ENCODE data around the gene SLC4A4. TPM values are rescaled to one million over a fixed set of nuclear protein-coding genes. Genes with fewer than 3 reads are reported as not detected.

Gene SLC4A4
- total RNA-seq, 2 donors from 2014 or later = 99.0 to 124 TPM

DNA sequence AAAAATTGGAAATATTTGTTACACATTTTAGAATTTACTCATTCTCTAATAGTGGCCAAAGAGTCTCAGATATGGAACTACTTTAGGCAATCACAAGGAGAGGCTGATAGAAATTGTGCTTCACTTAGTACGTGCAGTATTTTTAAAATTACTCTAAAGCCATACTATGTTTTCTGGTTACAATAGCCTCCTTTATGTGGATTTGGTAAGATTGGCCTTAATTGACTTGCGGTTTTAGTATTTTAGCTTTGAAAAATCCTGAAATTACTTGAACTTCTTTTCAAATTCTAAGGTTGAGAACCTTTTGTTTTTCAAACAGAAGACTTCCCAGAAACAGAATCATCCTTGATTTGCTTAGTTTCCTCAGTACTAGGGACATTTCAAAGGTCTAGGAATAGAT, 215.2 kb downstream of the SLC4A4 start:
- Histone ChIP-seq H3K9ac (ENCODE audit: low read depth in 2 of 2, low read length in 2 of 2) (no peak overlapping the region), H3K27ac (no peak overlapping the region), H3K27me3 (no peaks in the 10 kb centered on the region), H3K36me3 (no peaks in the 10 kb centered on the region), H3K9me3 (no peaks in the 10 kb centered on the region), H3K4me1 (peaks cover 9% of the 10 kb centered on the region), H3K4me3 (no peak overlapping the region)
- no peak for DNase-seq
- intact Hi-C loops (cut with DNase I) = no loop called here
- TF ChIP-seq, protein P1, sequence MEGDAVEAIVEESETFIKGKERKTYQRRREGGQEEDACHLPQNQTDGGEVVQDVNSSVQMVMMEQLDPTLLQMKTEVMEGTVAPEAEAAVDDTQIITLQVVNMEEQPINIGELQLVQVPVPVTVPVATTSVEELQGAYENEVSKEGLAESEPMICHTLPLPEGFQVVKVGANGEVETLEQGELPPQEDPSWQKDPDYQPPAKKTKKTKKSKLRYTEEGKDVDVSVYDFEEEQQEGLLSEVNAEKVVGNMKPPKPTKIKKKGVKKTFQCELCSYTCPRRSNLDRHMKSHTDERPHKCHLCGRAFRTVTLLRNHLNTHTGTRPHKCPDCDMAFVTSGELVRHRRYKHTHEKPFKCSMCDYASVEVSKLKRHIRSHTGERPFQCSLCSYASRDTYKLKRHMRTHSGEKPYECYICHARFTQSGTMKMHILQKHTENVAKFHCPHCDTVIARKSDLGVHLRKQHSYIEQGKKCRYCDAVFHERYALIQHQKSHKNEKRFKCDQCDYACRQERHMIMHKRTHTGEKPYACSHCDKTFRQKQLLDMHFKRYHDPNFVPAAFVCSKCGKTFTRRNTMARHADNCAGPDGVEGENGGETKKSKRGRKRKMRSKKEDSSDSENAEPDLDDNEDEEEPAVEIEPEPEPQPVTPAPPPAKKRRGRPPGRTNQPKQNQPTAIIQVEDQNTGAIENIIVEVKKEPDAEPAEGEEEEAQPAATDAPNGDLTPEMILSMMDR (IDR thresholded peaks at IDR 0.05) = no peak

DNA sequence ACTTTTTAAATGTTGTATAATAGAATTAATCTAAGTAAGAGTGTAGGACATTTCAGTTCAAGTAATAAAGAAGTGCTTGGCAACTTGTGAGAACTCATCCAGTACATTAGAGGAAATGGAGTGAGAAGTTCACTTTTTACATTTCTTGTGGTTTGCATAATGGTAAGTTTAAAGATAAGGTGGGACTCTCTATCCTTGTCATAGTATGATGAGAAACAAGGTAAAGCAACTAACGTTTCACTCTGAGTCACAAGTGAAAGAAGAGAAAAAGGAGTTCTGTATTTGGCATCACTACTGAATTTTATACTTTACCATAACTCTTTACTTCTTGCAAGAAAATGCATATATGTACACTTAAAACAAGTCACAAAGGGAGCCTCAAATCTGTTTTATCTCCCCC, 219.4 kb downstream of the SLC4A4 start:
- TF ChIP-seq, protein P1 (IDR thresholded peaks at IDR 0.05) = no peak
- intact Hi-C loops (cut with DNase I) = no loop called here
- no peaks in the 10 kb centered on the region for H3K9me3 ChIP-seq
- H3K27ac ChIP-seq = no peak overlapping the region
- no peak for DNase-seq
- H3K27me3 ChIP-seq = no peaks in the 10 kb centered on the region
- no peak overlapping the region for H3K4me3 ChIP-seq
- no peaks in the 10 kb centered on the region for H3K36me3 ChIP-seq
- H3K9ac ChIP-seq (ENCODE audit: low read depth in 2 of 2, low read length in 2 of 2) = no peak overlapping the region
- no peaks in the 10 kb centered on the region for H3K4me1 ChIP-seq

DNA sequence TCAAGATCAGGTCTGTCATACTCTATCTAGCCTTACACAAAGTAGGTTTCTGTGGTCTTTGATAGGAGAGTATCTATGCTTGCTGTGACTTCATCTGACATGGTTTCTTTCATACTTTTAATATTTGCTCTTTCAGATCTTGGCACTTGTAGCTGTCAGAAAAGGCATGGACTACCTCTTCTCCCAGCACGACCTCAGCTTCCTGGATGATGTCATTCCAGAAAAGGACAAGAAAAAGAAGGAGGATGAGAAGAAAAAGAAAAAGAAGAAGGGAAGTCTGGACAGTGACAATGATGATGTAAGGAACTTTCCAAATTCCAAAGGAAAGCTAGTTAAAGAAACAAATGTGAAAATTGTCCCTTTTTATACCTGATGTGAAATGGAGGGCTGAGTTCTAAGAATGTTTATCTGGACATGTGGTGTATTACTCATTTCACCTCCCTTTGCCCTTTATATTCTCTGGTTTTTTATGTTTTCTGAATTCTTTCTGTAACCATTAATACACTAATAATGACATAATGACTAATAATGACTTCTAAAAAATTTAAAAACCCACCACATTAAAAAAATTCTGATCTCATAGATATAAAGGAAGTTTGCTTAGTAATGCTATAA, 221.2 kb downstream of the SLC4A4 start:
- no peak overlapping the region for H3K9ac ChIP-seq (ENCODE audit: low read depth in 2 of 2, low read length in 2 of 2)
- no peaks in the 10 kb centered on the region for H3K4me1 ChIP-seq
- intact Hi-C loops (cut with DNase I) = loop anchor here (10.0 kb wide), 1 partner anchor 155 kb away; no protein-coding TSS in a partner anchor
- H3K27ac ChIP-seq = no peak overlapping the region
- no peak overlapping the region for H3K4me3 ChIP-seq
- no peaks in the 10 kb centered on the region for H3K9me3 ChIP-seq
- TF ChIP-seq, protein P1 (IDR thresholded peaks at IDR 0.05) = no peak
- H3K27me3 ChIP-seq = no peaks in the 10 kb centered on the region
- H3K36me3 ChIP-seq = no peaks in the 10 kb centered on the region
- DNase-seq = no peak

DNA sequence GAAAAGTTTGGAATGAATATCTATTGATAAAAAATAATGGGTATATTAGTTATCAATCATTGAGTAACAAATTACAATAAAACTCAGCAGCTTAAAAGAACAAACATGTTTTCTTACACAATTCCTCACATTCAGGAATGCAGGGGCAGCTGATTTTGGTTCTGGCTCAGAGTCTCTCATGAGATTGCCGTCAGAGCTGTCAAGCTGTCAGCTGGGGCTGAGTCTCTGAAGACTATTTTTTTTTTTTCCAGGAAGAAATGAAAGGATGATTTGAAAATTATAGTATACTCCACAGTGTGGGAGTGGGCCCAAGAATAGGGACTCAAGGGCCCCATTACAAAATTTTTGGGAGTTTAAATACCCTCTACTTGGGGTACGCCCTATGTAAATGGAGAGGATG, 226.0 kb downstream of the SLC4A4 start:
- Histone ChIP-seq H3K9ac (ENCODE audit: low read depth in 2 of 2, low read length in 2 of 2) (no peak overlapping the region), H3K27me3 (no peaks in the 10 kb centered on the region), H3K36me3 (no peaks in the 10 kb centered on the region), H3K9me3 (no peaks in the 10 kb centered on the region), H3K27ac (no peak overlapping the region), H3K4me1 (no peaks in the 10 kb centered on the region), H3K4me3 (no peak overlapping the region)
- TF ChIP-seq, protein P1 (IDR thresholded peaks at IDR 0.05) = no peak
- DNase-seq = no peak
- intact Hi-C loops (cut with DNase I) = loop anchor here (10.0 kb wide), 1 partner anchor 150 kb away; no protein-coding TSS in a partner anchor

DNA sequence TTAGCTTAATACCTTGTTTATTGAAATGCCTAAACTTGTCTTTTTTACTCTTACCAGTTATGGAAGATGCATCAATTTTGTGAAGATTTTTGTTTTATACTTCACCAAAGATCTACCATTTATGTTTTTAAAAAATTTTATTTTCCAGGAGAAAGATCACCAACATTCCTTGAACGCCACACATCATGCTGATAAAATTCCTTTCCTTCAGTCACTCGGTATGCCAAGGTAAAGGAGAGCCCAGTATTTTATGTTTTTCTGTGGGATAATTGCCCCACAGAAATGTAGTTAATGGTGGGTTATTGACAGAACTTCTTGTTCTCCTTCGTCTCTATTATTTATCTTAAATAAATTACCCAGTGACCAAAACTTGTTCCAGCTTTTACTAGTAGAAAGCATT, 228.0 kb downstream of the SLC4A4 start:
- H3K4me1 ChIP-seq = no peaks in the 10 kb centered on the region
- TF ChIP-seq, protein P1 (IDR thresholded peaks at IDR 0.05) = no peak
- no peaks in the 10 kb centered on the region for H3K9me3 ChIP-seq
- DNase-seq = no peak
- H3K36me3 ChIP-seq = no peaks in the 10 kb centered on the region
- no peaks in the 10 kb centered on the region for H3K27me3 ChIP-seq
- H3K27ac ChIP-seq = no peak overlapping the region
- H3K9ac ChIP-seq (ENCODE audit: low read depth in 2 of 2, low read length in 2 of 2) = no peak overlapping the region
- intact Hi-C loops (cut with DNase I) = loop anchor here (10.0 kb wide), 1 partner anchor 148 kb away; no protein-coding TSS in a partner anchor
- no peak overlapping the region for H3K4me3 ChIP-seq

Measured in colonic mucosa (tissue), 4 donors.